Esophagus mucosa (tissue), 1 donor: ENCODE results near the gene PRRX2. TPM values are rescaled to one million over a fixed set of nuclear protein-coding genes. Genes with fewer than 3 reads are reported as not detected.

ENCODE experiments used
- ATAC-seq: fragments of 200-7000 bp; cut with Tn5 transposase; one replicate; pipeline ENCODE4 v1.9.1; 2020
- total RNA-seq: library from RNA; stranded (reverse); gene quantifications from one replicate; pipeline ENCODE4 v1.2.4, GENCODE V29; 2023
- donor health status: DM: yes; HTN: yes; CAD: no.

The PRRX2 gene
- total RNA-seq, 1 donor from 2014 or later, result 1.5 TPM

DNA sequence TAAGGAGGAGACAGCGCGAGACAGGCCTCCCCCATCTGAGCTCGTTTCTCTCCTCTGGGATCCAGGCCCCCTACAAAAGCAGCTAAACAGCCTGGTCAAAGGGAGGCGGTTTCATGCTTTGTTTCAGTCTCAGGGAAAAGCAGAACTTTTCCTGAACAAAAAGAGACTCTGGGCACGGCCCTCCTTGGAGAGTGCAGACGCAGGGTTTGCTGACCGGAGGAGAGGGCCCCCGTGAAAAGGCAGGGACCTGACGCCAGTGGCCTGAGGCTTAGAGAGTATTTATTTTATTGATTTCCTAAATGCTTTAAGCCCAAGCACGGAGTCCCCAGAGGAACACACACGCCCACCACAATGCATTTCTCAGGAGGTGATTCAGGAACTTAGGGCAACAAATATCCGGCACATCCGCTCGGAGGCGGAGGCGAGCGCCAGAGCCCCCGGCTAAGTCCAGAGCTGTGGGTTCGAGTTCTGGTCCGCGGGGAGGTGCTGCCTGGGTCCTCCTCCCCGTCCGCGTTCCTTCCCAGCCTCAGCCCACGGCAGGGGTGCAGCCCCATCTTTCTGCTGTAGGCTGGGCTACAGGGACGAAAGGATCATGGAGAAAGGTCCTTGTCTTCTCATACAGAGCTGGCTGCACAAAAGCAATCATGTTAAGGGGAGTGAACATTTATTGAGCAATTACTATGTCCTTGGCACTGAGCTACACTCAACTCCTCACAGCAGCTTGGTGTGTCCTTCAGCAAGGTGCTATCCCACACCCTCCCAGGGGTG, 47.4 kb downstream of the PRRX2 start:
- ATAC-seq, result no peak

DNA sequence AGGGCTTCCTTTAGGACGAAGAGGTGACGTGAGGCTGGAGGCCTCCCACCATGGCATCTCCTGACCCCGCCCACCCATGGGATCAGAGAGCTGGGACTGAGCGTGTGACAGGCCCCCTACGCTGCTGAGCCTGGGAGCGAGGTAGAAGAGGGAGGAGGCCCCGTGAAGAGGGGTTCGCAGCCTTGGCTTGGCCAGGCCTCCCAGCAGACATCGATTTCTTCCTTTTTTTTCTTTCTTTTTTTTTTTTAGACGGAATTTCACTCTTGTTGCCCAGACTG, 47.9 kb downstream of the PRRX2 start:
- no peak for ATAC-seq

DNA sequence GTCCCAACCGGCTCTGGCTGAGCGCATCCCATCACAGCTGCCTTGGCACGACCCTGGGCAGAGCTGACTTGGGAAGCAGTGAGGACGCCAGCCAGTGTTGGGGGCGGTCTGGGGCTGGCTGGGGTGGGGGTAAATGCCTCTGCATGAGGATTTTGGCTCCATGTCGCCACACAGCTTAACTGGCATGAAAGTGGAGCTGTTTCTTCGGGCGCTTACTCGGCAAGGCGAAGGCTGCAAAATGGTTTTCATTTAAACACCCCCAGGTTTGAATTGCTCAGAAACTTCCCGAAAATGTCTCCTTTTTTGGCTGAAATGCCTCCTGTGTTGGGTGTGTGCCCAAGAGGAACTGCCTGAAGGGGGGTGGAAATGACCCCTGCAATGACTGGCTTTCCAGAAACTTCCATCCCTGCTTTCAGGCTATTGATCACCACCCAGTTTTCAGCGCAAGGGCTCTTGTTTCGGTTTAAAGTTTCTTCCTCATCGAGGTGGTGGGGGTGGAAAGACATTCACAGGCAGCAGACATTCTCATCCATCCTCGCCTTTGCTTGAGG, 49.1 kb downstream of the PRRX2 start:
- no peak for ATAC-seq

DNA sequence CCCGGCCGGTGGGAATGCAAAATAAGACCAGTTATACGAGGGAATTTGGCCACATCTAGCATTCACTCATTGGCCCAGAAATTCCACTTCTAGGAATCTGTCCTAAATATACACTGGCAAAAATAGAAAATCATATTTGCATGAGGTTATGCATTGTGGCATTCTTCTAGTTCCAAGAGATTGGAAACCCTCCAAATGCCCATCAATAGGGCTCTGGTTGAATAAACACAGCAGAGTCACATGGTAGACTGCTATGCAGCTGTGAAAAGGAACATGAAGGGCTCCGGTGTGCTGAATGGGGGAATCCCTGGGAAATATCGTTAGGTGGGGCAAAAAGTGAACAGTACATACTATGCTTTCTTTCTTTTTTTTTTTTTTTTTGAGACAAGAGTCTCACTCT, 50.6 kb downstream of the PRRX2 start:
- no peak for ATAC-seq

DNA sequence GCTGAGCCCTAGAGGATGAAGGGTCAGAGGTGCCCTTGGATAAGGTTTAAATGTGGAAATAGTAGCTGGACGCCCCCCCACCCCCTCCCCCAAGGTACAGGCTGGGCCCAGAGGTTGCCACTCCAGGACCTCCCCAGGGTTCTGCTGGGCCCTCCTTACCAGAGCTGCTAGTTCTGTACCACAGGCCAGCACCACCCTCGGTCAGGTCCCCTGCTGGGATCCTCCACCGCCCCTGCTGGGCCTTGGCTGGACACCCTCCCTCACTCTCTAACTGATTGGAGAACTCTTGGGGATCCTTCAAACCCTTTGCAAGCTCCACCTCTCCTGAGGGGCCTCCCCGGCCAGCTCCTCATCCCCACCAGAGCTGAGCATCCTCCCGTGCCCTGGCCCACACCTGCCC, 52.5 kb downstream of the PRRX2 start:
- no peak for ATAC-seq

DNA sequence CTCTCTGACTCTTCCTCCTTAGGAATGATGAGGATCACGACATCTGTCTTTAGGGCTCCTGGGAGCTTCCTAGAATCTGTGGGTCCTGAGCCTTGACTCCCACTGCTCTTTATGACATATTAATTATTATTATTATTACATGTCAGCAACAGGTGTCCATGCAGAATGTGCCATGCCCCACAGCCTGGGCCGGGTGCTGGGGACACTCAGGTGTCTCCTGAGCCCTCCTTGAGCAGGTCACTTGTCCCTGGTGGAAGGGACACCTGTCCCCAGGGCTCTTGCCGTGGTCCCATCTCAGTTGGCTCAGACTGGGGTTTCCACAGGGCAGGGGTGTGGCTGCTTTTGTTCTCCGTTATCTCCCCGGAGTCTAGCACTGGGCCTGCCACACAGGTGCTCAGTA, 53.2 kb downstream of the PRRX2 start:
- ATAC-seq, result no peak

DNA sequence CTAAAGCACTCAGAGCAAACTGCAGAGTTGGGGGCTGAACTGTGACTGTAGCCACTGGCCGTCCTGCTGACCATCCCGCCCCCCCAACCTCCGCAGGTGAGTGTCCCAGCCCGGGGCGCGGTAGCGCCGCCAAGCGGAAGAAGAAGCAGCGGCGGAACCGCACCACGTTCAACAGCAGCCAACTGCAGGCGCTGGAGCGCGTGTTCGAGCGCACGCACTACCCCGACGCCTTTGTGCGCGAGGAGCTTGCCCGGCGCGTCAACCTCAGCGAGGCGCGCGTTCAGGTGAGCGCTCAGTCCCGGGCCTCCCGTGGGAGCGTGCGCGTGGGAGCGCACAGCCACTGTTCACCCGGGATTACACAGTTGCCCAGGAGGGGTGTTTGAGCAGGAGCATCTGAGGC, 53.7 kb downstream of the PRRX2 start:
- no peak for ATAC-seq

DNA sequence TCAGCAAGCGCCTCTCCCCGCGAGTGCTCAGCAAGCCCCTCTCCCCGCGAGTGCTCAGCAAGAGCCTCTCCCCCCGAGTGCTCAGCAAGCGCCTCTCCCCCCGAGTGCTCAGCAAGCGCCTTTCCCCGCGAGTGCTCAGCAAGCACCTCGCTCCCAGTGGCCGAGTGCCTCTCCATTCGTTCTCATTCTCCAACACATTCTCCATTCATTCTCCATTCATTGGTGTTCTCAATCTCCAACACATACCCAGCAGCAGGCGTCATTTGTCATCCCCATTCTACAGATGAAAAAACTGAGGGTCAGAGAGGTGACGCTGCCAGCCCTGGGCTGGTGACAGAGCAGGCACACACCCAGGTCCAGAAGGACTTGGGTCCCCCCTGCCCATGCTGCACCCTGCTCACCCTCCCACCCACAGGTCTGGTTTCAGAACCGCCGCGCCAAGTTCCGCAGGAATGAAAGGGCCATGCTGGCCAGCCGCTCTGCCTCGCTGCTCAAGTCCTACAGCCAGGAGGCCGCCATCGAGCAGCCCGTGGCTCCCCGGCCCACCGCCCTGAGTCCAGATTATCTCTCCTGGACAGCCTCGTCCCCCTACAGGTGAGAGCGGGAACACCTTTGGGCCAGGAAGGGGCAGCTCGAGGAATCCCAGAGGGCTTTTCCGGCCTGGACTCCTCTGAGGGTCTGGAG, 54.9 kb downstream of the PRRX2 start:
- ATAC-seq, result no peak

DNA sequence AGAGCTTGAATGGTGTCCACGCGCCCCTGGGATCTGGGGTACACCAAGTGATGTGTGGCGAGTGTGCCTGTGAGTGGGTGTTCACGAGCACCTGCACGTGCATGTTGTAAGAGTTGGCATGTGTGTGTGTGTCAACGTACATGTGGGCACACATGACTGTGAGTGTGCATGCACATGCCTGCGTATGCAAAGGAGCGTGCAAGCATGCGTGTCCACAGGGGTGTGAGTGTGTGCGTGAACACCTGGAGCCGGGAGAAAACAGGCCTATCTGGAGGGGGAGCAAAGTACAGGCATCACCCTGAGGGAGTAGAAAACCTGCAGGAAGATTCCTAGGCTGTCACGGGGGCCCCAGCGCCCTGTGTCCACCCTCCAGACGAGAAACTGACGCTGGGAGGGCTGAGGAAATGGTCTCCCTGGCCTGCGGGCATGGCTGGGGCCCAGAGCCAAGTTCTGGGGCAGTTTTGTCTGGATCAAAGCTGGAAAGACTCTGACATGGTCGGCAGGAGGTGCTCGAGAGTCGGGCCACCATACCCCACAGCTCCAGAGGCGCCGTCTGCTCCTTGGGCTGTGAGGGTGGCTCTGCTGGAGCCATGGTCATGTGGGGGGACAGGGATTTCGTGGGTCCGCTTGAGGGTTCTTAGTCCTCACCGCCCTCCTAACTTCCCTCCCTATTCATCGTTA, 55.6 kb downstream of the PRRX2 start:
- peak; percentile 6 for ATAC-seq

DNA sequence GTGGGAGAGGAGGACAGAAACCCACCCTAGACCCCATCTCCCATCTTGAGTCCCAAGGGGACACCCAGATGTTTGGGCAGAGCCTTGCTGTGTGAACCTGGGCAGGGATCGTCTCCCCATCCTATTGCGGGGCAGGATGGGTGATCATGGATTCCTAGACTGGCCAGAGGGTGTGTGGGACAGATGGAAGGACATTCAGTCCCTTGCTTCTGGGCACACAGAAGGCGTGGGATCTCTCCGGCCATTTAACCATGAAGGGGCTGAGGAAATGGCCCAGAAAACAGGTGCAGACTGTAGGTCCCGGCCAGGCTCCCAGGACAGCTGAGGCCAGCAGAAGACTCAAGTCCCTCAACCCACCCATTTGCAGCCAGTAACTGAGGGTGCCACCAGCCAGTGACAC, 57.5 kb downstream of the PRRX2 start:
- ATAC-seq, result no peak

DNA sequence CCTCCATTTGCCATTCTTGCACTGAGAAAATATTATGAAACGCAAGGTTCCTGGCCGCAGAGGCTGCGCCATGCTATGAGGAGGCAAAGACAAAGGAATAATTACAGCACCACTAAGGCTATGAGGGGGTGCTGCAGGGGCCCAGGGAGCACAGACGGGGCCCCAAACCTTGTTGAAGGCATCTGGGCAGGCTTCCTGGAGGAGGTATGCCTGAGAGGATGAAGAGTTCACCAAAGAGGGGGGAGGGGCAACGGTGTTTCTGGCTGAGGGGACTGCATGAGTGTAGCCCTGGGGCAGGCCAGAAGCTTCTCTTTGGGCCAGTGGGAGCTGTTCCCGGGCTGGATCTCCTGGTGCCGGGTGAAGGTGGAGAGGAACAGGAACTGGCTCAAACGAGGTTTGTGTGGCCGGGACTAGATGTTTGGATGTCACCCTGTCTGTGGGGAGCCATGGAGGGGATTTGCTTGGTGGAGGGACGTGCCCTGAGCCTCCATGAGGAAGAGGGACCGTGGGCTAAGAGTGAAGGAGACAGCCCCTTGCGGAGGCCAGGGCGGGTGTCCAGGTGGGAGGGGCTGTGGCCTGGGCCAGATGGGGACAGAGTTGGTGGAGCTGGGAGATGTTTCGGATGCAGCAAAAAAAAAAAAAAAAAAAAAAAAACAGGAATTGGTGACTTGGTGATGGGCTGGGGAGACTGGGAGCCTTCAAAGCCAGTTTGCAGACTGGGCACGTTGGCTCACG, 59.2 kb downstream of the PRRX2 start:
- no peak for ATAC-seq

DNA sequence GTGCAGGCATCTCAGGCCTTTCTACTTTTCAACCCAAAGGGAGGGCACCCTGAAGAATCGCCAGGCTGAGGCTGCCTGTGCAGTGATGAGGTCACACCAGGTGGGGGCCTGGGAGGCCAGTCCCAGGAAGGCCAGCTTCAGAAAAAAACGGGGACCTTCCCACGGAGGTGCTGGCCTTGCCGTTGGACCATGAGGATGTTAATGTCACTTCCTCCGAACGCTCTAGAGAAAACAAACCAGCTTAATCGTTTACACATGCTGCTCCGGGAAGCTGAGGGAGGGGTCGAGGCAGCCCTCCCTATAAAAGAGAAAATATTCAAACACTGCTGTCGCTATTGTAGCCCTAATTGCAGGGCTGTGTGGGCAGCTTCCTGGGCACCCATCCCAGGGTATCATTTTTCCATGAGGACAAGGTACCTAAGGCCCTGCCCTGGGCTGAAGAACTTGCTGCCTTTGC, 60.4 kb downstream of the PRRX2 start:
- no peak for ATAC-seq

DNA sequence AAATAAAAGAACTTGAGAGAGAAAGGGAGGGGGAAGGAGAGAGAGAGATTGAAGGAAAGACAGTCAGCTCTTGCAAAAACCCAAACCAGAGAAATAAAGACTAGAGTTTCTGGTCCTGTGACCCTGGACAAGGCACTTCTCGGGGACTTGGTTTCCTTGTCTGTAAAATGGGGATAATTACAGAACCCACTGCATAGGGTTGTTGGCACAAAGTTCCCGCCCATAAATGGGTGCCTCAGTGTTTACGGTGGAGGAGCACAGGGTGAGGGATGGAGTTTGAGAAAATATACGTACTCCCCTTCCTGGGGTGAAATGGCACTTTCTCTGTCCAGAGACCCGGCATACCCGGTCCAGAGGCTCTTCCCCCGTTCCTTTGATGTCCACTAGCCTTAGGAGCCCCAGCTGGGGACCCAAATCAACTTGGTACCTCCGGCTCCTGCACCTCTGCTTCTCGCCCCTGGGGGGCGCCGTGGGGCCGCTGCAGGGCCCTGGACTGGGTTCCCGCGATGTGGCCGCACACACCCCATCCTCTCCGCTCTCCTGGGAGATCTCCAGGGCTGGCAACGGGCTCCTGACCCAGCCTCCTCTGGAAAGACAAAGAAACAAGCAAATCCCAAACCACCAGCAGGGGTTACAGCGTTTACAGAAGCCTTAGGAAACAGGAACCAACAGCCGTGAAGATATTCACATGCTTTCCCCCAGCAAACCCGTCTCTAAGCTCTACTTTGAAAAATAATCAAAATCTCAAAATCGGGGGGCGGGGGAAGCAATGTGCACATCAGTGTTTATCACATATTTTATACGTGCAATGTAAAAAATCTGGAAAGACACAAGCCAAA, 61.1 kb downstream of the PRRX2 start:
- ATAC-seq, result peak; percentile 82

DNA sequence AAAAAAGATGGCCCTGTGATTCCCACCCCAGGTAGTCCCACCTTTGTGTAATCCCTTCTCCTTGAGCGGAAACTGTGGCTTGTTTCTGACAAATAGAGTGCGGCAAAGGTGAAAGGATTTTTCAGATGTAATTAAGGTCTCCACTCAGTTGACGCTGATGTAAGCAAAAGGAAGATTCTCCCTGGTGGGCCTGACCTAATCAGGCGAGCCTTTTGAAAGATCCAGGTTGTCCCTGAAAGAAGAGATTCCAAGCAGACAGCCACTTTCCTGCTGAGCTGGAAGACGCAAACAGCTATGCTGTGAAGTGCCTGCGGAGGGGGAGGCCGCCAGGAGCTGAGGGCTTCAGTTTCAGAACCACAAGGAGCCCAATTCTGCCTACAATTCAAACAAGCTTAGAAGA, 63.3 kb downstream of the PRRX2 start:
- no peak for ATAC-seq

DNA sequence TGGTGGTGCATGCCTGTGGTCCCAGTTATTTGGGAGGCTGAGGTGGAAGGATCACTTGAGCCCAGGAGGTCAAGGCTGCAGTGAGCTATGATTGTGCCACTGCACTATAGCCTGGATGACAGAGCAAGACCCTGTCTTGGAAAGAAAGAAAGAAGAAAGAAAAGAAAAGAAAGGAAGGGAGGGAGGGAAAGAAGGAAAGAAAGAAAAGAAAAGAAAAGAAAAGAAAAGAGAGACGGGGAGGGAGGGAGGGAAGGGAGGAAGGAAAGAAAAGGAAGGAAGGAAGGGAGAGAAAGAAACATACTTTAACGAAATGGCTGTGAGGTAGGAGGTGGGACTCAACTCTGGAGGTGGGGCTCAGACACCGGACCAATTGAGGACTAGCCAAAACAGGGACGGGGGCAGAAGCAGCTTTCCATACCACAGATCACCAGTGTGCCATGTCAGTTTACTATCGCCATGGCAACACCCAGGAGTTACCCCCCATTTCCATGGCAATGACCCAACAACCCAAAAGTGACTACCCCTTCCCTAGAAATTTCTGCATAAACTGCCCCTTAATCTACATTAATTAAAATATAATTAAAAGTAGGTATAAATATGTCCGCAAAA, 66.1 kb downstream of the PRRX2 start:
- no peak for ATAC-seq

DNA sequence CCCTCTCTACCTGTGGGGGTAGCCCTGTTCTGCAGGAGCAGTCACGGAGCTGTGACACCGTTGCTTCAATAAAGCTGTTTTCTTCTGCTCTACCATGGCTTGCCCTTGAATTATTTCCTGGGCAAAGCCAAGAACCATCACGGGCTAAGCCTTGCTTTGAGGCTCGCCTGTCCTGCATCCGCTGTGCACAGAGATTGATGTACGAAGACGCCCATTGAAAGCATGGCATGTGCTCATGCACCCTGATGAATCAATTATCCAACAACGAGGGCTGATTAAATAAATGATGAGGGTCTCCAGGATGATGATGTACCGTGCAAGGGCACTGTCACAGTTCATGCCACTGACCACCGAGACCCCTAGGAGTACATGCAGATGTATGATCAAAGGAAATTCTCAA, 66.7 kb downstream of the PRRX2 start:
- no peak for ATAC-seq

DNA sequence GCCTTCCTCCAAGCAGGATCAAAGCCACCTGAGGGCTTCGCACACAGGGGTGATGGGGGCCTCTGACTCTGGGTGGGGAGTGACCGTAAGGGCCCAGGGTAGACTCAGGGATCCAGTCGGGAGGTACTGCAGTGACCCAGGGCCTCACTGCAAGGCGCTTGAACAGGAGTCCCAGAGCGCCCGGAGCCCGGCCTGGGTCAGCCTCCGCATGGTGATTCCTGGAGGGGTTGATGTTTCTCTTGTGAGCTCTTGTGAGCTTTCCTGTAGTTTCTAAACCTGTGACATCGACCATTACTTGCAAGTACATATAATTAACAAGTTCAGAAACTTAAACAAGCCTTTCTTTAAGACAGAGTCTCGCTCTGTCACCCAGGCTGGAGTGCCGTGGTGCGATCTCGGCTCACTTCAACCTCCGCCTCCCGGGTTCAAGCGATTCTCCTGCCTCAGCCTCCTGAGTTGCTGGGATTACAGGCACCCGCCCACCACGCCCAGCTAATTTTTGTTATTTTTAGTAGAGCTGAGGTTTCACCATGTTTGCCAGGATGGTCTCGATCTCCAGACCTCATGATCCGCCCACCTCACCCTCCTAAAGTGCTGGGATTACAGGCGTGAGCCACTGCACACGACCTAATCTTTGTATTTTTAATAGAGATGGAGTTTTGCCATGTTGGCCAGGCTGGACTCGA, 67.6 kb downstream of the PRRX2 start:
- no peak for ATAC-seq

DNA sequence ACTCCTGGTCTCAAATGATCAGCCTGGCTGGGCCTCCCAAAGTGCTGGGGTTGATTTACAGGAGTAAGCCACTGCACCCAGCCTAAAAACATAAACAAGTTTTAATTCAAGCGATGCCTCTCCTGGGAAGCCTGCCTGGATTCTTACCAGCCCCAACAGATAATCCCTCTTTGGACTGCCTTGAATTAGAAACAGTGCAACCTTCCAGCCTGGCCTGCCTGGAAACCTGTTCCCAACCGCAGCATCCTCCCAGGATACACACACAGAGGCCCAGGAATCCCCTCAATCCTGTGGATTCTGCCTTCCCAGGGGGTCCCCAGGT, 68.1 kb downstream of the PRRX2 start:
- ATAC-seq, result no peak

DNA sequence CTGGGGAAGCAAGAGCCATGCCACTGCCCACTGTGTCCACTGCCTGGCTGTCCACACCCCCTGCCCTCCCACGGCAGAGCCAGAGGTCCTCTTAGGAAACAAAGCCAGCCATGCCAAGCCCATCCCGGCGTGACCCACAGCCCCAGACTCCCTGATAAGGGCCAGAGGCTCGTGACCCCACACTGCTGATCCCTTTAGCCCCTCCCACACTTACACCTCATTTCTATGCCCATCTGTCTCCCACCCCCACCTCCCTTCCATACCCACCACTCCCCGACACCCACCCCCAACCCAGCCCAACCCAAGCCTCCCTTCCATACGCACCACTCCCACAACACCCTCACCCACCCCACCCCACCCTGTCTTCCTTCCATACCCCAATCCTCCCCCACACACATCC, 70.1 kb downstream of the PRRX2 start:
- no peak for ATAC-seq

DNA sequence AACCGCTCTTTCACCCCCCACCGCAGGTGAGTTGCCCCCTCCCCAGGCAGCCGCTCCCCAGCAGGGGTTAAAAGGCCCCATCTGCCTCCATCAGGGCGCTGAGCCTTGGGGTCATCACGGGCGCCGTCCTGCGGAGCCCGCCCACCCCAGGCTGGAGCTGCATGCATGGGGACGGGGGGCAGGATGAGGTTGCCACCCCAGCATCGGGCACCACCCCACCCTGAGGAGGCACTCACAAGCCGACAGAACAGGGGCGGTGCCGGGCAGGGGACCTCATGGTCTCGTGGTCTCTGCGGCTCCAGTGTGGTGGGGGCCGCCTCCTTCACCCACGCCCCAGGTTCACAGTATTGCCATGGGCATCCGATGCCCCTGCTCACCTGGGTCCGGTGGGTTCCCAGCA, 70.9 kb downstream of the PRRX2 start:
- ATAC-seq, result no peak
